Smooth muscle cell (in vitro differentiated cells): ENCODE measurements around the gene SRC. TPM values are rescaled to one million over a fixed set of nuclear protein-coding genes. Genes with fewer than 3 reads are reported as not detected.

ENCODE experiments used
- DNase-seq: peaks from one replicate; lab custom pipeline; 2025; ENCODE audit not compliant: unreplicated experiment; lab: John Stamatoyannopoulos, UW
- H2AFZ ChIP-seq: fragments of 200-600 bp; sonication (generic); 2 replicates; pipeline ENCODE4 v1.6.0; 2016; ENCODE audit warnings: antibody characterized with exemption, low read depth, mild to moderate bottlenecking
- H3F3A ChIP-seq: fragments of 200-600 bp; sonication (generic); 2 replicates; pipeline ENCODE4 v1.6.0; 2017; ENCODE audit warnings: antibody characterized with exemption, low read depth
- H3K27ac ChIP-seq: fragments of 200-600 bp; sonication (generic); 2 replicates; pipeline ENCODE4 v1.5.1; 2016; ENCODE audit warnings: low read depth, mild to moderate bottlenecking
- H3K27me3 ChIP-seq: fragments of 200-600 bp; sonication (generic); 2 replicates; pipeline ENCODE4 v1.6.1; 2016; ENCODE audit warnings: low read depth, mild to moderate bottlenecking
- H3K36me3 ChIP-seq: fragments of 200-600 bp; sonication (generic); 2 replicates; pipeline ENCODE4 v1.5.1; 2016; ENCODE audit warnings: low read depth
- H3K4me1 ChIP-seq: fragments of 200-600 bp; sonication (generic); 2 replicates; pipeline ENCODE4 v1.5.1; 2016; ENCODE audit warnings: low read depth
- H3K4me2 ChIP-seq: fragments of 200-600 bp; sonication (generic); 2 replicates; pipeline ENCODE4 v1.6.0; 2016; ENCODE audit warnings: mild to moderate bottlenecking
- H3K4me3 ChIP-seq: fragments of 200-600 bp; sonication (generic); 2 replicates; pipeline ENCODE4 v1.5.1; 2016; ENCODE audit warnings: mild to moderate bottlenecking
- H3K79me2 ChIP-seq: fragments of 200-600 bp; sonication (generic); 2 replicates; pipeline ENCODE4 v1.6.0; 2016; ENCODE audit warnings: low read depth, mild to moderate bottlenecking
- H3K9ac ChIP-seq: fragments of 200-600 bp; sonication (generic); 2 replicates; pipeline ENCODE4 v1.6.0; 2016; ENCODE audit warnings: low read depth
- H3K9me3 ChIP-seq: fragments of 200-600 bp; sonication (generic); replicated peaks from 2 replicates; pipeline ENCODE4 v1.5.1; 2016; ENCODE audit warnings: low read depth
- H4K20me1 ChIP-seq: fragments of 200-600 bp; sonication (generic); 2 replicates; pipeline ENCODE4 v1.6.0; 2016; ENCODE audit warnings: low read depth
- CTCF ChIP-seq: fragments of 200-600 bp; sonication (generic); IDR thresholded peaks from 2 replicates; pipeline ENCODE4 v1.5.1; 2017; ENCODE audit warnings: borderline replicate concordance, mild to moderate bottlenecking, antibody characterized with exemption; ENCODE audit not compliant: insufficient read depth, poor library complexity, severe bottlenecking
- WGBS: methylation state at CpG from one replicate; pipeline ENCODE4 v1.1.7; 2016; ENCODE audit warnings: low lambda C conversion rate; 5-methylcytosine and 5-hydroxymethylcytosine counted together
- polyA plus RNA-seq: library from polyadenylated mRNA; unstranded; fragments of >200 nt; fragmentation: Nextera tagmentation; extraction: Ambion mirVana; gene quantifications from 2 replicates; pipeline ENCODE4 v1.2.1, GENCODE V29; 2016
- total RNA-seq: library from RNA; depleted of rRNA; stranded (reverse); fragments of >200 nt; gene quantifications from 2 replicates; pipeline ENCODE4 v1.2.3, GENCODE V29; 2014

The SRC gene
- total and polyA plus RNA-seq, 2 experiments from 2014 or later = 26.0 to 36.5 TPM

GRCh38 chr20:37425103-37425625, 79.2 kb downstream of the SRC start:
- Histone ChIP-seq H3K27me3 (peaks cover 14% of the 10 kb centered on the region), H3K79me2 (no peaks in the 10 kb centered on the region), H3K9me3 (no peaks in the 10 kb centered on the region), H3K4me3 (no peak overlapping the region), H3K4me2 (no peak overlapping the region), H3K36me3 (no peaks in the 10 kb centered on the region), H3K4me1 (peaks cover 1% of the 10 kb centered on the region), H3K27ac (no peak overlapping the region), H3F3A (no peaks in the 10 kb centered on the region), H2AFZ (no peak overlapping the region), H3K9ac (no peak overlapping the region), H4K20me1 (no peaks in the 10 kb centered on the region)
- WGBS = 88% methylated on average over 9 of the region's 9 CpGs
- no peak for DNase-seq
- TF ChIP-seq CTCF = no peak

- Histone ChIP-seq H3F3A (no peaks in the 10 kb centered on the region), H3K27ac (no peak overlapping the region), H3K79me2 (no peaks in the 10 kb centered on the region), H3K4me2 (no peak overlapping the region), H2AFZ (no peak overlapping the region), H3K4me1 (no peaks in the 10 kb centered on the region), H3K9me3 (no peaks in the 10 kb centered on the region), H4K20me1 (no peaks in the 10 kb centered on the region), H3K4me3 (no peak overlapping the region), H3K9ac (no peak overlapping the region), H3K36me3 (no peaks in the 10 kb centered on the region), H3K27me3 (peaks cover 14% of the 10 kb centered on the region)
- no peak for DNase-seq
- no peak for TF ChIP-seq CTCF
- 85% methylated on average over 18 of the region's 18 CpGs for WGBS
Observed at GRCh38 chr20:37426106-37426505, 80.2 kb downstream of the SRC start.

- no peaks in the 10 kb centered on the region for H3K79me2 ChIP-seq
- 93% methylated on average over 3 of the region's 3 CpGs for WGBS
Observed at GRCh38 chr20:37426978-37427377, 81.0 kb downstream of the SRC start.

More at GRCh38 chr20:37426978-37427377, 81.0 kb downstream of the SRC start:
- no peaks in the 10 kb centered on the region for H3F3A ChIP-seq
- no peaks in the 10 kb centered on the region for H3K4me1 ChIP-seq
- H3K9me3 ChIP-seq = no peaks in the 10 kb centered on the region
- TF ChIP-seq CTCF = no peak
- no peak overlapping the region for H3K9ac ChIP-seq
- no peak overlapping the region for H3K4me3 ChIP-seq
- H3K27me3 ChIP-seq = peaks cover 22% of the 10 kb centered on the region
- H3K36me3 ChIP-seq = no peaks in the 10 kb centered on the region
- H3K4me2 ChIP-seq = no peak overlapping the region
- DNase-seq = no peak
- H2AFZ ChIP-seq = no peak overlapping the region
- no peak overlapping the region for H3K27ac ChIP-seq
- H4K20me1 ChIP-seq = no peaks in the 10 kb centered on the region
